ENCODE results near the gene SUPT3H.

Gene SUPT3H

GRCh38 chr6:45377554-45378333 lies at the start of gene SUPT3H:
Gene SUPT3H (minus strand): TSS chr6:45377934.
- DNase-seq = peak; percentile 83 to 93

GRCh38 chr6:45426251-45426650 lies 48.5 kb upstream of the SUPT3H start:
- no peak for DNase-seq

GRCh38 chr6:45424451-45424861 lies 46.7 kb upstream of the SUPT3H start:
- DNase-seq = no peak

- DNase-seq = peak in 1 of 2 experiments; percentile 19
Measured at GRCh38 chr6:45423824-45424450, 46.2 kb upstream of the SUPT3H start.

GRCh38 chr6:45423111-45423823 lies 45.5 kb upstream of the SUPT3H start:
- DNase-seq = no peak

- DNase-seq = peak in 1 of 2 experiments; percentile 43
Measured at GRCh38 chr6:45422503-45423110, 44.9 kb upstream of the SUPT3H start.

- peak; percentile 35 to 64 for DNase-seq
Measured at GRCh38 chr6:45421709-45422502, 44.2 kb upstream of the SUPT3H start.

GRCh38 chr6:45420909-45421708 lies 43.4 kb upstream of the SUPT3H start:
- DNase-seq = no peak

GRCh38 chr6:45420083-45420908 lies 42.6 kb upstream of the SUPT3H start:
- DNase-seq = no peak

GRCh38 chr6:45419571-45420082 lies 41.9 kb upstream of the SUPT3H start:
- DNase-seq = no peak

- DNase-seq = no peak
Measured at GRCh38 chr6:45417436-45417835, 39.7 kb upstream of the SUPT3H start.

- no peak for DNase-seq
Measured at GRCh38 chr6:45416700-45417099, 39.0 kb upstream of the SUPT3H start.

- no peak for DNase-seq
Measured at GRCh38 chr6:45415788-45416518, 38.2 kb upstream of the SUPT3H start.

- DNase-seq = no peak
Measured at GRCh38 chr6:45415315-45415714, 37.6 kb upstream of the SUPT3H start.

GRCh38 chr6:45411959-45412358 lies 34.2 kb upstream of the SUPT3H start:
- no peak for DNase-seq

- no peak for DNase-seq
Measured at GRCh38 chr6:45400021-45400420, 22.3 kb upstream of the SUPT3H start.

GRCh38 chr6:45398075-45398813 lies 20.5 kb upstream of the SUPT3H start:
- no peak for DNase-seq

GRCh38 chr6:45394586-45395095 lies 16.9 kb upstream of the SUPT3H start:
- no peak for DNase-seq

- DNase-seq = no peak
Measured at GRCh38 chr6:45388328-45388727, 10.6 kb upstream of the SUPT3H start.
